Fibroblast of lung (primary cell): ENCODE results near the gene LSAMP. TPM values are rescaled to one million over a fixed set of nuclear protein-coding genes. Genes with fewer than 3 reads are reported as not detected.

Source experiments
- DNase-seq, 2 donors: peaks; one replicate each; pipeline versions ENCODE4 v3.0.0 to v3.0.0-alpha.2; 2010; ENCODE audit warnings: low read depth in 2 of 2
- H2AFZ ChIP-seq: 2 replicates; pipeline ENCODE4 v1.5.1; 2012; ENCODE audit warnings: low read length, control low read depth, inconsistent platforms
- H3K27ac ChIP-seq: 2 replicates; pipeline ENCODE4 v1.5.1; 2011; ENCODE audit warnings: low read length, control low read depth; ENCODE audit not compliant: insufficient read depth
- H3K27me3 ChIP-seq: 2 replicates; pipeline ENCODE4 v1.5.1; 2011; ENCODE audit warnings: mild to moderate bottlenecking, low read length; ENCODE audit not compliant: control insufficient read depth, insufficient read depth
- H3K36me3 ChIP-seq: 2 replicates; pipeline ENCODE4 v1.5.1; 2011; ENCODE audit warnings: low read length; ENCODE audit not compliant: control insufficient read depth, insufficient read depth
- H3K4me1 ChIP-seq: 2 replicates; pipeline ENCODE4 v1.5.1; 2011; ENCODE audit warnings: low read length; ENCODE audit not compliant: control insufficient read depth, insufficient read depth; ENCODE audit errors: extremely low read depth
- H3K4me2 ChIP-seq: 2 replicates; pipeline ENCODE4 v1.5.1; 2011; ENCODE audit warnings: low read length, control low read depth; ENCODE audit not compliant: insufficient read depth; ENCODE audit errors: extremely low read depth
- H3K4me3 ChIP-seq, 4 experiments: fragments of 200-600 bp in 1 of 4; sonication (generic) in 1 of 4; replicated peaks in 1 of 4; 2 replicates each; pipeline ENCODE4 v1.5.1; 2011 to 2016; ENCODE audit warnings: low read length in 4 of 4, low read depth in 3 of 4, mild to moderate bottlenecking in 3 of 4, control low read depth in 2 of 4, inconsistent platforms in 1 of 4, mixed read lengths in 1 of 4; ENCODE audit not compliant: insufficient read depth in 1 of 4; ENCODE audit errors: control extremely low read depth in 1 of 4
- H3K79me2 ChIP-seq: 2 replicates; pipeline ENCODE4 v1.5.1; 2012; ENCODE audit warnings: mild to moderate bottlenecking, low read length, inconsistent platforms; ENCODE audit not compliant: control insufficient read depth, insufficient read depth
- H3K9ac ChIP-seq: 2 replicates; pipeline ENCODE4 v1.5.1; 2011; ENCODE audit warnings: mild to moderate bottlenecking, low read length, control low read depth; ENCODE audit not compliant: insufficient read depth
- H3K9me3 ChIP-seq: 2 replicates; pipeline ENCODE4 v1.5.1; 2012; ENCODE audit warnings: low read depth, low read length; ENCODE audit not compliant: control insufficient read depth, insufficient read depth
- H4K20me1 ChIP-seq: 2 replicates; pipeline ENCODE4 v1.5.1; 2011; ENCODE audit warnings: low read length; ENCODE audit not compliant: control insufficient read depth, insufficient read depth; ENCODE audit errors: extremely low read depth
- CTCF ChIP-seq, 2 donors: IDR thresholded peaks in 1 of 2; conservative IDR thresholded peaks in 1 of 2; 1 replicate in 1 of 2; 2 replicates in 1 of 2; pipeline ENCODE4 v1.5.1; 2011 to 2012; ENCODE audit warnings: low read length in 2 of 2, control low read depth in 1 of 2, inconsistent platforms in 1 of 2, low read depth in 1 of 2, mild to moderate bottlenecking in 1 of 2
- EZH2 ChIP-seq: IDR thresholded peaks from 2 replicates; pipeline ENCODE4 v1.5.1; 2012; ENCODE audit warnings: low read length, control low read depth, mild to moderate bottlenecking; ENCODE audit errors: missing control alignments
- polyA plus RNA-seq, 2 donors: library from polyadenylated mRNA; depleted of rRNA in 1 of 2; stranded (reverse) in 1 of 2; unstranded in 1 of 2; fragments of >200 nt; gene quantifications; 2 replicates each; pipeline ENCODE4 v1.2.1, GENCODE V29; 2011 to 2012; ENCODE audit warnings: missing spikeins in 1 of 2
- total RNA-seq: library from RNA; depleted of rRNA; stranded (reverse); fragments of >200 nt; gene quantifications from 2 replicates; pipeline ENCODE4 v1.2.1, GENCODE V29; 2014

LSAMP gene
- total and polyA plus RNA-seq, 2 donors (not counting 1 experiment from before 2014, with no cell fraction given), result 4.8 to 5.9 TPM

GRCh38 chr3:116267116-116267515, 178.2 kb downstream of the LSAMP start:
- Histone ChIP-seq H3K27me3 (no peaks in the 10 kb centered on the region), H3K9ac (no peak overlapping the region), H2AFZ (no peak overlapping the region), H3K79me2 (no peaks in the 10 kb centered on the region), H3K27ac (no peak overlapping the region), H3K36me3 (no peaks in the 10 kb centered on the region), H4K20me1 (no peaks in the 10 kb centered on the region), H3K4me1 (no peaks in the 10 kb centered on the region), H3K4me3 (no peak overlapping the region), H3K9me3 (no peaks in the 10 kb centered on the region), H3K4me2 (no peak overlapping the region)
- DNase-seq, result no peak
- TF ChIP-seq CTCF (conservative IDR thresholded peaks at IDR 0.05 in 1 of 2, IDR thresholded peaks at IDR 0.05 in 1 of 2; ENCODE audit: low read depth in 1 of 2, low read length in 2 of 2) (no peak), EZH2 (no peak)

GRCh38 chr3:116265976-116266584, 179.2 kb downstream of the LSAMP start:
- no peak overlapping the region for H3K4me2 ChIP-seq
- no peaks in the 10 kb centered on the region for H3K36me3 ChIP-seq
- H3K79me2 ChIP-seq, result no peaks in the 10 kb centered on the region
- no peak for DNase-seq
- no peak overlapping the region for H3K4me3 ChIP-seq
- no peaks in the 10 kb centered on the region for H3K27me3 ChIP-seq
- H3K9me3 ChIP-seq, result no peaks in the 10 kb centered on the region
- H4K20me1 ChIP-seq, result no peaks in the 10 kb centered on the region
- no peak overlapping the region for H3K9ac ChIP-seq
- H3K4me1 ChIP-seq, result no peaks in the 10 kb centered on the region
- TF ChIP-seq CTCF (conservative IDR thresholded peaks at IDR 0.05 in 1 of 2, IDR thresholded peaks at IDR 0.05 in 1 of 2; ENCODE audit: low read depth in 1 of 2, low read length in 2 of 2) (no peak), EZH2 (no peak)
- H3K27ac ChIP-seq, result no peak overlapping the region
- no peak overlapping the region for H2AFZ ChIP-seq

GRCh38 chr3:116265320-116265695, 180.0 kb downstream of the LSAMP start:
- no peaks in the 10 kb centered on the region for H3K9me3 ChIP-seq
- H3K9ac ChIP-seq, result no peak overlapping the region
- no peak overlapping the region for H2AFZ ChIP-seq
- H3K27ac ChIP-seq, result no peak overlapping the region
- DNase-seq, result peak in 1 of 2 donors; percentile 30
- no peaks in the 10 kb centered on the region for H3K36me3 ChIP-seq
- no peak for TF ChIP-seq EZH2
- TF ChIP-seq CTCF (conservative IDR thresholded peaks at IDR 0.05 in 1 of 2, IDR thresholded peaks at IDR 0.05 in 1 of 2; ENCODE audit: low read depth in 1 of 2, low read length in 2 of 2), result no peak
- no peaks in the 10 kb centered on the region for H3K4me1 ChIP-seq
- no peak overlapping the region for H3K4me3 ChIP-seq
- H3K79me2 ChIP-seq, result no peaks in the 10 kb centered on the region
- H3K27me3 ChIP-seq, result no peaks in the 10 kb centered on the region
- H4K20me1 ChIP-seq, result no peaks in the 10 kb centered on the region
- H3K4me2 ChIP-seq, result no peak overlapping the region
